ENCODE results near the gene PKDREJ.

DNA sequence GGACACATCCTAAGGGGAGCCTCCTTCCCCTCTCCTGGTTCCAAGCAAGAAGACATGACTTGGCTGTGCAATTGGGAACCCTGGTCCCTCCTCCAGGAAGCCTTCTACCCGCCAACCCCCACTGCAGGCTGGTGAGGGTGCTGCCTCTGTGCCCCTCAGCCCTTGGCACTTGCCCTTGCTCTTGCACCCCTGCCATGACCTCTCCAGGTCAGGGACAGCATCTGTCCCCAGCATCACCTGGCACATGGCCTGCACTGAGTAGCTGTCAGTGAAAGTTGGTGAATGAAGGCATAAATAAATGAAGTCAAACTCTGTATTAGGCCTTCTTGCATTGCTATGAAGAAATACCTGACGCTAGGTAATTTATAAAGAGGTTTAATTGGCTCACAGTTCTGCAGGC, 31.6 kb upstream of the PKDREJ start:
- TF ChIP-seq FOXP2 (optimal IDR thresholded peaks at IDR 0.05; ENCODE audit: borderline replicate concordance, extremely low read depth, extremely low read length, insufficient read depth) (no peak), POLR2AphosphoS5 (IDR thresholded peaks at IDR 0.05; ENCODE audit: low read depth, low read length) (no peak), SIN3A (IDR thresholded peaks at IDR 0.05; ENCODE audit: borderline replicate concordance, insufficient read depth, low read length) (no peak), TAF1 (IDR thresholded peaks at IDR 0.05; ENCODE audit: borderline replicate concordance, insufficient read depth, low read length) (no peak)
- TF ChIP-seq, protein P1, sequence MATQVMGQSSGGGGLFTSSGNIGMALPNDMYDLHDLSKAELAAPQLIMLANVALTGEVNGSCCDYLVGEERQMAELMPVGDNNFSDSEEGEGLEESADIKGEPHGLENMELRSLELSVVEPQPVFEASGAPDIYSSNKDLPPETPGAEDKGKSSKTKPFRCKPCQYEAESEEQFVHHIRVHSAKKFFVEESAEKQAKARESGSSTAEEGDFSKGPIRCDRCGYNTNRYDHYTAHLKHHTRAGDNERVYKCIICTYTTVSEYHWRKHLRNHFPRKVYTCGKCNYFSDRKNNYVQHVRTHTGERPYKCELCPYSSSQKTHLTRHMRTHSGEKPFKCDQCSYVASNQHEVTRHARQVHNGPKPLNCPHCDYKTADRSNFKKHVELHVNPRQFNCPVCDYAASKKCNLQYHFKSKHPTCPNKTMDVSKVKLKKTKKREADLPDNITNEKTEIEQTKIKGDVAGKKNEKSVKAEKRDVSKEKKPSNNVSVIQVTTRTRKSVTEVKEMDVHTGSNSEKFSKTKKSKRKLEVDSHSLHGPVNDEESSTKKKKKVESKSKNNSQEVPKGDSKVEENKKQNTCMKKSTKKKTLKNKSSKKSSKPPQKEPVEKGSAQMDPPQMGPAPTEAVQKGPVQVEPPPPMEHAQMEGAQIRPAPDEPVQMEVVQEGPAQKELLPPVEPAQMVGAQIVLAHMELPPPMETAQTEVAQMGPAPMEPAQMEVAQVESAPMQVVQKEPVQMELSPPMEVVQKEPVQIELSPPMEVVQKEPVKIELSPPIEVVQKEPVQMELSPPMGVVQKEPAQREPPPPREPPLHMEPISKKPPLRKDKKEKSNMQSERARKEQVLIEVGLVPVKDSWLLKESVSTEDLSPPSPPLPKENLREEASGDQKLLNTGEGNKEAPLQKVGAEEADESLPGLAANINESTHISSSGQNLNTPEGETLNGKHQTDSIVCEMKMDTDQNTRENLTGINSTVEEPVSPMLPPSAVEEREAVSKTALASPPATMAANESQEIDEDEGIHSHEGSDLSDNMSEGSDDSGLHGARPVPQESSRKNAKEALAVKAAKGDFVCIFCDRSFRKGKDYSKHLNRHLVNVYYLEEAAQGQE (IDR thresholded peaks at IDR 0.05; ENCODE audit: insufficient read depth in 1 of 2, low read depth in 2 of 2, low read length in 2 of 2) = no peak

Measured in PFSK-1 (cell line).